Kidney tubule cell (primary cell): ENCODE measurements around the gene NPHS2.
"Not testable (repeated sequence)": the region's sequence is repeated elsewhere in the genome, so short reads cannot be mapped to it uniquely, and the experiment has no call there.

ENCODE experiments used
- DNase-seq: peaks from one replicate; pipeline ENCODE4 v3.0.0-alpha.2; 2018; ENCODE audit warnings: low spot score

The NPHS2 gene

DNA sequence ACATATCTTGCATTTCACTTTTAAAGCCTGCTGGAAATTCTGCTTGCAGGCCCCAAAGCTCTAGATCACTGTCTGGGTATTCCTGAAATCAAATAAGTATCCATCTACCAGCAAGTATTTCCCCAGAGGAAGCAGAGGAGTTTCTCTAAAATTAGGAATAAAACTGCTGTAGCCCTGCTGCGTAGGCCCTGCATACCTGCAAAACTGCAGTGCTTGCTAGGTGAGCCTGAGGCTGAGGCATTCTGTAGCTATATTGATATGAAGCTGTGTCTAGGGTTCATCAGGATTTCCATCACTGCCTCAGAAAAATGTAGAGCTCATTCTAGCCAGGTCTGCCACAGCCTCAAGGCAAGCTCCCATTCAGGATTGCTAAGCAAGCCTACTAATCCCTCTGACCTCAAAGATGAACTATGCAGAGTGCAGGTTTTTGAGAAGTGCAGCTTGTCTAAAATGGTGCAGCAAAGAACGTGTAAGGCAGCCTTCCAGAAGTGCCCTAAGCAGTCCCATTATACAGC, 28.7 kb downstream of the NPHS2 start:
- no peak for DNase-seq

DNA sequence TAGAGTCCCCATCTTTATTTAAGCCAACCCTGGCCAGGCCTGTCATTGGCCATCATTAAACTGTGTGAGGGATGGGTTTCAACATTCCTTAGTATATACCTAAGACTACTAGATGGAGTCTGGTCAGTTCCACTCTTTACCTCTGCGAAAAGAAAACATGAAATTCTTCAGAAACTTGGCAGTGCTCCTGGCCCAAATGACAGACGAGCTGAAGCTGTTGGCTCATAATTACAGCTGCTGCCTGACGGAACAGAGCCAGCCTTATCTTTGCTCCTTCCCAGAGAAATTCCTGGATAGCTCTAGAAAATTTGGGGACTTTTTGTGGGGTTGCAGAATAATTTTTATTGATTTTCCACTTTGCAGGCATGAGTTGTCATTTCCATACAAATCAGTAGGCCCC, 30.4 kb downstream of the NPHS2 start:
- no peak for DNase-seq

DNA sequence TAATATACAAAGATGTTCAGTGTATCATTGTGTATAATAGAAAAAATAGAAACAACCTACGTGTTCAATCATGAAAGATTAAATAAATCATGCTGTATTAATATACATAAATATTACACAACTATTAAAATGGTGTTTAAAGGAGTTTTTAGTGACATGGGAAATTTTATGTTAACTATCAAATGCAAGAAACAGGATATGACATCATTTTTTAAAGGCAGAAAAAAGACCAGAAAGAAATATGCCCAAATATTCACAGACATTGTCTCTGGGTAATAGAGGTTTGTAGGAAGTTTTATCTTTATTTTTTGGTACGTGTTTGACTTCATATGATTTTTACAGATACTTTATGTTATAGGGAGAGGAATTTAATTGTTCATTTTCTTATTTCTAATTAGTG, 34.0 kb downstream of the NPHS2 start:
- no peak for DNase-seq

DNA sequence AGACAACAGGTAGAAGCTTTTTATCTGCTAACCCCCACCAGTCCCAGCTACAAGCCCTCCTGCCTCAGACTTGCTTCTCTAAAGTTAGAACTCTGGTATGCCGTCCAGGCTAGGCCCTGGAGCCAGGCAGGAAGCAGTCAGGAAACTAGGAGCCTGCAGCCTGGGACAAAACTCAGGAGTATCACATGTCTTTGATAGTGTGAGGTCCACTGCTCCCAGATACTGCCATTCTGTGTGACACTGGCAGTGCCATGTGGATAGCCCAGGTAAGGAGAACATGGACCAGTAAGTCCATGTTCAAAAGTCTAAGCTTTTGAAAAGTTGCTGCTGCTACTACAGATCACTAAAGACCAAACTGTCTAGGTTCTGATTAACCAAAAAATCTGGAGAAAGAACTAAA, 45.4 kb downstream of the NPHS2 start:
- DNase-seq = no peak

DNA sequence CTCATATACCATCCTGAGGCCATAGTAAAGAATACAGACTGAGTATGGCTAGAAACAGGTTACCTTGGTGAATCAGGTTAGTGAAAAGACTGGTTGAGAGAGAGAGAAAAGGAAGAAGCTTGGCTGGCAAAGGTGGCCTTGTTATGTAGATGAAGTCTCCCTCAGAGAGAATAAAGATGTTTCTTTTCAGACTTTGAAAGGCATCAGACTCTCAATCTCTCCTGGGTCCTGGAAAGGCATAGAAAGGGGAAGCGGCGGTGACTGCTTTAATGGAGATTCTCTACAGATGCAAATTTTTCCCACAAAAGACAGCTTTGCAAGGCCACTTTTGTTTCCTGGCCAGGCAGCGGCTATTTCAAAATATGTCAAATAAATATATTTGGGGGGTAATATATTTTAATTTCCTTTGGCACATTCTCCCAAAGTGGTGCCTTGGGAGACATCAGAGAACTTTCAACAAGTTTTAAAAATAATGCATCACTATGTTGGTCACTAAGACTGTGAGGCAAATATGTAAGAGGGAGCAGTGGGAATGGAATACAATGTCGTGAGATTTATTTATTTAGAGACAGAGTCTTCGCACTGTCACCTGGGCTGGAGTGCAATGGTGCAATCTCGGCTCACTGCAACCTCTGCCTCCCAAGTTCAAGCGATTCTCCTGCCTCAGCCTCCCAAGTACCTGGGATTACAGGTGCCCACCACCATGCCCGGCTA, 46.1 kb downstream of the NPHS2 start:
- no peak for DNase-seq

DNA sequence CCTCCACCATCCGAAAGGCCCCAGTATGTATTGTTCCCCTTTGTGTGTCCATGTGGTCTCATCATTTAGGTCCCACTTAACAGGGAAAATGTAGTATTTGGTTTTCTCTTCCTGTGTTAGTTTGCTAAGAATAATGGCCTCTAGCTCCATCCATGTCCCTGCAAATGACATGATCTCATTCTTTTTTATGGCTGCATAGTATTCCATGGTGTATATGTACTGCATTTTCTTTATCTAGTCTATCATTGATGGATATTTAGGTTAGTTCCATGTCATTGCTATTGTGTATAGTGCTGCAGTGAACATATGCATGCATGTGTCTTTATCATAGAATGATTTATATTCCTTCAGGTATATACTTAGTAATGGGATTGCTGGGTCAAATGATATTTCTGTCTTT, 57.2 kb downstream of the NPHS2 start:
- not testable (repeated sequence) for DNase-seq

DNA sequence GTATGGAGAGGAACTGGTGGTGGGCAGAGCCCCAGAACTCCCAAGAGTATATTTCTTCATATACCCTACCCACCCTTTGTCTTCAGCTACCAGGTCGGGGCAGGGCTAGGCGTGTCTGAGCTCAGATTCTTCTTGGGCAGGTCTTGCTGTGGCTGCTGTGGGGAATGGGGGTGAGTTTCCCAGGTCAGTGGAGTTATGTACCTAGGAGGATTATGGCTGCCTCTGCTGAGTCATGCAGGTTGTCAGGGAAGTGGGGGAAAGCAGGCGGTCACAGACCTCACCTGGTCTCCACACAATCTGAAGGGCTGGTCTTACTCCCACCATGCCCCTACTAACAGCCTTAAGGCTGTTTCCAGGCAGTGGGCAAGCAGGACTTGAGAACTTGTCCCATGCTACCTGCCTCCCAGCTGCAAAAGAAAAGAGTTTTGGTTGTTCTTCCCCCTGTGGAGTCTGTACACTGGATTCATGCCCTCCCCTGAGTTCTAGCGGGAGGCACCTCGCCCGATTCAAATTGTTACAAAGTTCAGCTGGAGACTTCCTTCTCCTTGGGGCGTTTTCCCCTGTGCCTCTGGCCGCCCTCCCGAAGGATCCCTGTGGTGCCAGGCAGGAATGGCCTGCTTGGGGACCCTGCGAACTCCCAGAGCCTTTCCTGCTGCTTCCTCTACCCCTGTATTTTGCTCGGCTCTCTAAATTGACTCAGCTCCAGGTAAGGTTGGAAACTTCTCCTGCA, 58.6 kb downstream of the NPHS2 start:
- no peak for DNase-seq

DNA sequence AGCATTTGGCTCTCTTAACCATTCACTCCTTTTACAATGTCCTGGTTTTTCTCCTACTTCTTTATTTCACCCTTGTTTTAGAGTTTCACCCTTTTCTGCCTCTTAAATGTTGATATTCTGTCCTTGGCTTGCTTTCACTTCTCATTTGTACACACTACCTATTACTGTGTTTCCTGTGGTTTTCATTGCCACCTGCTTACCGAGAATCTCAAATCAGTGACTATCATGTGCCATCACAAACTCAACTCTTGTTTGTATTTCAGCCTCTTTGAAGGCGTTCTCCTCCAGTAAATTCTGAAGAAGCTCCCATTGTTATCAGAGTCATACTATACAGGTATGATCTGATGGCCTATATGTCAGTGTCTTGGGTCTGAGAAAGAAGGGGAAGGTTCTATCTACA, 65.7 kb downstream of the NPHS2 start:
- no peak for DNase-seq

DNA sequence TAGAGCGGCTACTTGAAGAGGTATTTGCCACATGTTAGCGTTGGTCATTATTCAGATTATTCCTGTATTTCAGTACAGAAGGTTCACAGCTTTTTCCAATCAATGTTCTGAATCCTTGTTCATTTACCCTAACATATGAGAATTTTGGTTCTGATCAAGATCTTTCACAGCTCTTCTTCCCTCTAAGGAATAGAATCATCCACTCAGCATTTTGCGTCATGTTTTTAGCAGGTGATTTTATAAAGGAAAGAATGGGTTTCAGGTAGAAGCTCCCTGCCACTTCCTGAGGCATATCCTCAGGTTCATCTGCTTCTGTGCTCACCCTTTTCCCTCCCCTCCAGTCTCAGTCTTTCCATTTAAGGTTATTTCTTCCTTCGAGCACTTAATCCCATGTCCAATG, 66.4 kb downstream of the NPHS2 start:
- DNase-seq = no peak

DNA sequence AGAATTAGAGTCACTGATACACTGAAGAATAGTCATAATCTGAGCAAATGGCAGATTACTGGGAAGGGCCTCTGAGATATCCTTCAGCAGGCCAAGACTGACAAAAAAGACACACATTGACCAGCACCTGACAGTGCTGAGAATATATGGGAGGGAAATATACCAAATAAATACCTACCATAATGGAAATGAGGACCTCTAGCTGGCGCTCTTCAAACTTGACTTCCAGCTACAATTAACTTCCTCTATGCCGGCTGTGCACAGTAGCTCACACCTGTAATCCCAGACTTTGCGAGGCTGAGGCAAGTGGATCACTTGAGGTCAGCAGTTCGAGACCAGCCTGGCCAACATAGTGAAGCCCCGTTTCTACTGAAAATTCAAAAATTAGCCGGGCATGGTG, 69.5 kb downstream of the NPHS2 start:
- DNase-seq = no peak
